Bronchial epithelial cell (primary cell): Measurements from ENCODE around the gene AMOTL1. TPM values are rescaled to one million over a fixed set of nuclear protein-coding genes. Genes with fewer than 3 reads are reported as not detected.
A peak's percentile ranks its signal among the peaks of the same experiment; 100 is the strongest.

Experiments
- DNase-seq: peaks from one replicate; pipeline ENCODE4 v3.0.0-alpha.2; 2010; ENCODE audit warnings: low read depth
- FAIRE-seq: peaks from 2 replicates; lab custom pipeline; 2011; peaks lifted over from hg19 to GRCh38; lab: Jason Lieb, UNC
- H3K27me3 ChIP-seq: 2 replicates; pipeline ENCODE4 v1.5.1; 2011; ENCODE audit warnings: low read length; ENCODE audit not compliant: control insufficient read depth, insufficient read depth
- H3K36me3 ChIP-seq: 2 replicates; pipeline ENCODE4 v1.5.1; 2011; ENCODE audit warnings: low read length; ENCODE audit not compliant: control insufficient read depth, insufficient read depth
- H3K4me3 ChIP-seq: 2 replicates; pipeline ENCODE4 v1.5.1; 2011; ENCODE audit warnings: mild to moderate bottlenecking, low read depth, low read length, control low read depth
- CTCF ChIP-seq: IDR thresholded peaks from 2 replicates; pipeline ENCODE4 v1.5.1; 2011; ENCODE audit warnings: mild to moderate bottlenecking, moderate library complexity, low read length, control low read depth, inconsistent platforms; ENCODE audit not compliant: insufficient read depth, severe bottlenecking
- total RNA-seq: library from RNA; depleted of rRNA; stranded (reverse); fragments of >200 nt; gene quantifications from 2 replicates; pipeline ENCODE4 v1.2.1, GENCODE V29; 2014

The AMOTL1 gene
- total RNA-seq, 1 donor from 2014 or later: 64.8 TPM

- FAIRE-seq: peak; percentile 73
- Histone ChIP-seq H3K27me3 (no peaks in the 10 kb centered on the region), H3K4me3 (no peak overlapping the region), H3K36me3 (peaks cover 22% of the 10 kb centered on the region)
- TF ChIP-seq CTCF: no peak
- DNase-seq: peak; percentile 39
These were observed 55.1 kb downstream of the AMOTL1 start for GRCh38 chr11:94823102-94823732.

- no peak for FAIRE-seq
- H3K36me3 ChIP-seq: peaks cover 26% of the 10 kb centered on the region
These were observed 56.9 kb downstream of the AMOTL1 start for GRCh38 chr11:94825031-94825430.

GRCh38 chr11:94825481-94825880 lies 57.3 kb downstream of the AMOTL1 start:
- H3K4me3 ChIP-seq: no peak overlapping the region
- no peak for TF ChIP-seq CTCF
- no peak for FAIRE-seq
- no peak for DNase-seq
- H3K36me3 ChIP-seq: peaks cover 30% of the 10 kb centered on the region
- no peaks in the 10 kb centered on the region for H3K27me3 ChIP-seq

More at GRCh38 chr11:94825031-94825430, 56.9 kb downstream of the AMOTL1 start:
- no peak for TF ChIP-seq CTCF
- Histone ChIP-seq H3K27me3 (no peaks in the 10 kb centered on the region), H3K4me3 (no peak overlapping the region)
- no peak for DNase-seq

- FAIRE-seq: no peak
- TF ChIP-seq CTCF: no peak
- Histone ChIP-seq H3K4me3 (no peak overlapping the region), H3K36me3 (peaks cover 30% of the 10 kb centered on the region), H3K27me3 (no peaks in the 10 kb centered on the region)
- DNase-seq: no peak
These were observed 58.3 kb downstream of the AMOTL1 start for GRCh38 chr11:94826415-94826814.

GRCh38 chr11:94828088-94828487 lies 59.9 kb downstream of the AMOTL1 start:
- H3K4me3 ChIP-seq: no peak overlapping the region
- FAIRE-seq: no peak
- DNase-seq: no peak
- TF ChIP-seq CTCF: no peak
- H3K27me3 ChIP-seq: no peaks in the 10 kb centered on the region
- peaks cover 28% of the 10 kb centered on the region for H3K36me3 ChIP-seq
